K562 (cell line): Measurements from ENCODE around the gene MANEAL. TPM values are rescaled to one million over a fixed set of nuclear protein-coding genes. Genes with fewer than 3 reads are reported as not detected.

Source experiments
- ATAC-seq: fragments of 200-7000 bp; cut with Tn5 transposase; 3 replicates; pipeline ENCODE4 v1.9.1; 2020; ENCODE audit warnings: moderate library complexity
- BruUV-seq: library from RNA; stranded (reverse); fragments of 400-500 nt; replicated peaks from 2 replicates; lab custom pipeline; 2021; lab: Mats Ljungman, UMichigan
- CTCF ChIA-PET: fragments of 300-600 bp; formaldehyde crosslinking; extraction: SDS; loops from one replicate; lab custom pipeline; 2021; ENCODE audit warnings: low intra/inter-chr PET ratio; lab: Yijun Ruan, JAX
- POLR2A ChIA-PET: fragments of 300-600, 350-650 bp; sonication (Branson Sonifier 250); formaldehyde crosslinking; extraction: SDS; loops from one replicate; lab custom pipeline; 2021; ENCODE audit warnings: antibody characterized with exemption, inconsistent platforms; lab: Yijun Ruan, JAX
- DNase-seq, 4 experiments: peaks; one replicate each; pipeline versions ENCODE4 v3.0.0 to v3.0.0-alpha.2; 2011 to 2018; ENCODE audit warnings: low spot score in 3 of 4, mixed read lengths in 3 of 4; ENCODE audit errors: extremely low read depth in 1 of 4
- FAIRE-seq: peaks from 2 replicates; lab custom pipeline; 2011; peaks lifted over from hg19 to GRCh38; lab: Jason Lieb, UNC
- H2AFZ ChIP-seq: 2 replicates; pipeline ENCODE4 v1.6.0; 2011; ENCODE audit warnings: low read depth, low read length, control low read depth, inconsistent platforms
- H3K27ac ChIP-seq: fragments of 200-600 bp; 3 replicates; pipeline ENCODE4 v1.8.0; 2011; ENCODE audit warnings: low read depth, mild to moderate bottlenecking, control low read depth, inconsistent platforms, low read length, moderate library complexity, mixed read lengths; ENCODE audit errors: extremely low read depth
- H3K27me3 ChIP-seq, 2 experiments: fragments of 300-600 bp in 1 of 2; 2 replicates in 1 of 2; 3 replicates in 1 of 2; pipeline versions ENCODE4 v1.6.0 to v1.8.0; 2011; ENCODE audit warnings: inconsistent platforms in 2 of 2, low read length in 2 of 2, mild to moderate bottlenecking in 1 of 2, mixed read lengths in 1 of 2, moderate library complexity in 1 of 2; ENCODE audit not compliant: control insufficient read depth in 2 of 2, insufficient read depth in 2 of 2
- H3K36me3 ChIP-seq: fragments of 300-600 bp; 3 replicates; pipeline ENCODE4 v1.8.0; 2011; ENCODE audit warnings: mild to moderate bottlenecking, low read length, inconsistent platforms; ENCODE audit not compliant: control insufficient read depth, insufficient read depth
- H3K4me1 ChIP-seq, 2 experiments: fragments of 200-600 bp in 1 of 2; replicated peaks in 1 of 2; 2 replicates in 1 of 2; 3 replicates in 1 of 2; pipeline versions ENCODE4 v1.5.1 to v1.8.0; 2011; ENCODE audit warnings: inconsistent platforms in 2 of 2, low read length in 2 of 2, mild to moderate bottlenecking in 1 of 2, mixed read lengths in 1 of 2, moderate library complexity in 1 of 2; ENCODE audit not compliant: control insufficient read depth in 2 of 2, insufficient read depth in 2 of 2
- H3K4me2 ChIP-seq: 2 replicates; pipeline ENCODE4 v1.6.1; 2011; ENCODE audit warnings: low read length, control low read depth, inconsistent platforms, mixed read lengths; ENCODE audit not compliant: insufficient read depth
- H3K4me3 ChIP-seq: fragments of 200-600 bp; sonication (generic), shearing (Covaris generic); 2 replicates; pipeline ENCODE4 v1.5.1; 2016; ENCODE audit warnings: control low read depth, inconsistent platforms
- H3K79me2 ChIP-seq: fragments of 200-600 bp; 3 replicates; pipeline ENCODE4 v1.8.0; 2011; ENCODE audit warnings: low read length, inconsistent platforms; ENCODE audit not compliant: control insufficient read depth, insufficient read depth
- H3K9ac ChIP-seq, 2 experiments: 2 replicates each; pipeline versions ENCODE4 v1.6.0 to v1.6.1; 2011; ENCODE audit warnings: low read depth in 2 of 2, low read length in 2 of 2, control low read depth in 1 of 2, inconsistent platforms in 1 of 2, mild to moderate bottlenecking in 1 of 2, mixed read lengths in 1 of 2; ENCODE audit not compliant: insufficient read depth in 1 of 2
- H3K9me1 ChIP-seq: one replicate; pipeline ENCODE4 v1.6.0; 2011; ENCODE audit warnings: inconsistent platforms, mild to moderate bottlenecking, low read length, moderate library complexity; ENCODE audit not compliant: control insufficient read depth, insufficient read depth
- H3K9me3 ChIP-seq: replicated peaks from 2 replicates; pipeline ENCODE4 v1.5.1; 2011; ENCODE audit warnings: low read depth, low read length, inconsistent platforms; ENCODE audit not compliant: control insufficient read depth, insufficient read depth
- H4K20me1 ChIP-seq: replicated peaks from 2 replicates; pipeline ENCODE4 v1.6.1; 2011; ENCODE audit warnings: low read length, inconsistent platforms, mixed read lengths; ENCODE audit not compliant: control insufficient read depth, insufficient read depth
- TFE3 ChIP-seq: fragments of 450-650 bp; formaldehyde crosslinking; IDR thresholded peaks from 2 replicates; pipeline ENCODE4 v1.4.0; 2020; ENCODE audit warnings: mild to moderate bottlenecking, mixed read lengths
- ZNF586 ChIP-seq: fragments of 450-650 bp; formaldehyde crosslinking; conservative IDR thresholded peaks from 2 replicates; pipeline ENCODE4 v1.4.0; 2020; ENCODE audit warnings: mild to moderate bottlenecking, moderate library complexity
- WGBS: fragments of 100-300 bp; shearing (Covaris generic); methylation state at CpG from one replicate; pipeline ENCODE4 v1.1.6; 2016; ENCODE audit warnings: low coverage, mixed read lengths; ENCODE audit not compliant: insufficient coverage; ENCODE audit errors: missing lambda C conversion rate; 5-methylcytosine and 5-hydroxymethylcytosine counted together
- in situ Hi-C: fragments of 300-500 bp; cut with MboI; formaldehyde crosslinking; loops from 4 replicates; pipeline ENCODE4 v1.15.0; 2018; ENCODE audit warnings: inconsistent platforms, mixed read lengths
- intact Hi-C: fragments of 100-400 bp; cut with micrococcal nuclease; formaldehyde crosslinking; loops from 2 replicates; pipeline ENCODE4 v1.14.2; 2022
- polyA plus RNA-seq, 8 experiments: library from polyadenylated mRNA; depleted of rRNA in 4 of 8; stranded (reverse) in 5 of 8; unstranded in 3 of 8; fragments of >200 nt; fragmentation: Nextera tagmentation in 2 of 8; fragmentation: Illumina TruSeq in 1 of 8; extraction: Ambion mirVana in 2 of 8; extraction: Trizol in 1 of 8; gene quantifications; 2 replicates each; pipeline versions ENCODE4 v1.2.1 to v1.2.3, GENCODE V29; 2011 to 2014; ENCODE audit warnings: inconsistent platforms in 1 of 8, missing spikeins in 1 of 8
- total RNA-seq, 7 experiments: library from RNA; depleted of rRNA in 6 of 7; stranded (reverse); fragments of >200 nt in 6 of 7; fragmentation: Illumina TruSeq in 2 of 7; extraction: Trizol in 2 of 7; gene quantifications; 2 replicates each; pipeline versions ENCODE4 v1.2.1 to v1.2.3, GENCODE V29; 2011 to 2021; ENCODE audit warnings: low replicate concordance in 1 of 7

The MANEAL gene
- total and polyA plus RNA-seq, 9 of the 15 experiments (the other 6 are each of a cell fraction or from before 2014, with no cell fraction given): 0.37 to 3.2 (median 1.2) TPM

GRCh38 chr1:37813529-37814145, 20.0 kb downstream of the MANEAL start:
- in situ Hi-C loops: no loop called here
- FAIRE-seq: no peak

More at GRCh38 chr1:37813529-37814145, 20.0 kb downstream of the MANEAL start:
- Histone ChIP-seq H2AFZ (no peak overlapping the region), H3K9me3 (no peaks in the 10 kb centered on the region), H3K9ac (no peak overlapping the region), H3K36me3 (peaks cover 60% of the 10 kb centered on the region), H3K27me3 (no peaks in the 10 kb centered on the region), H3K4me1 (peaks cover 10 to 14% of the 10 kb centered on the region in 2 experiments; a peak in 4 of 5 replicates), H3K27ac (no peak overlapping the region), H3K4me2 (no peak overlapping the region), H4K20me1 (peaks cover 4% of the 10 kb centered on the region; the same call in 1 of the 2 replicates), H3K9me1 (no peaks in the 10 kb centered on the region)
- DNase-seq (no peak), ATAC-seq (no peak)
- WGBS: 71% methylated on average over 2 of the region's 2 CpGs
- no TSS peak for BruUV-seq
- intact Hi-C loops: loop anchor here (10.0 kb wide), 1 partner anchor 161 kb away; no protein-coding TSS in a partner anchor
- TF ChIP-seq ZNF586 (CRISPR knock-in tag): no peak
- TF ChIP-seq TFE3: peak; percentile 31
- TF ChIP-seq, all 486 proteins: peak for 1
- Histone ChIP-seq H3K79me2 (peaks cover 16% of the 10 kb centered on the region; the same call in 2 of the 3 replicates), H3K4me3 (no peak overlapping the region)
- ChIA-PET POLR2A (interaction anchor here (0.6 kb wide), 1 partner anchor 43 kb away, joined by 4 read pairs; no protein-coding TSS in a partner anchor), CTCF (no interaction called here)
